SK-N-SH (cell line): Measurements from ENCODE around the gene SNAPC5. TPM values are rescaled to one million over a fixed set of nuclear protein-coding genes. Genes with fewer than 3 reads are reported as not detected.

Experiments
- CTCF ChIA-PET: fragments of 300-600, 350-600 bp; formaldehyde crosslinking; extraction: SDS; loops from one replicate; lab custom pipeline; 2021; lab: Yijun Ruan, JAX
- POLR2A ChIA-PET: fragments of 350-600 bp; sonication (Branson Sonifier 250); formaldehyde crosslinking; extraction: SDS; loops from one replicate; lab custom pipeline; 2020; ENCODE audit warnings: antibody characterized with exemption, inconsistent platforms; lab: Yijun Ruan, JAX
- DNase-seq: peaks from one replicate; pipeline ENCODE4 v3.0.0; 2012
- H2AFZ ChIP-seq: fragments of 200-600 bp; sonication (generic); 2 replicates; pipeline ENCODE4 v1.8.1; 2016; ENCODE audit warnings: antibody characterized with exemption, mild to moderate bottlenecking, low read depth
- H3F3A ChIP-seq: fragments of 200-600 bp; sonication (generic); replicated peaks from 2 replicates; pipeline ENCODE3; 2016; ENCODE audit warnings: antibody characterized with exemption, mild to moderate bottlenecking; ENCODE audit not compliant: insufficient read depth
- H3K27ac ChIP-seq, 2 experiments: fragments of 200-500 bp in 1 of 2; fragments of 200-600 bp in 1 of 2; sonication (Bioruptor generic) in 1 of 2; sonication (generic), shearing (Covaris generic) in 1 of 2; 2 replicates each; pipeline versions ENCODE4 v1.5.1 to v1.6.1; 2014 to 2016; ENCODE audit warnings: low read depth in 2 of 2, inconsistent platforms in 1 of 2, low read length in 1 of 2, mild to moderate bottlenecking in 1 of 2, mixed read lengths in 1 of 2
- H3K27me3 ChIP-seq: fragments of 200-600 bp; sonication (generic), shearing (Covaris generic); 2 replicates; pipeline ENCODE4 v1.6.1; 2016; ENCODE audit warnings: mixed run types; ENCODE audit not compliant: insufficient read depth
- H3K36me3 ChIP-seq, 2 experiments: fragments of 200-500 bp in 1 of 2; fragments of 200-600 bp in 1 of 2; sonication (Bioruptor generic) in 1 of 2; sonication (generic) in 1 of 2; replicated peaks in 1 of 2; 2 replicates each; pipeline versions ENCODE3 to v1.5.1; 2014 to 2016; ENCODE audit warnings: low read length in 1 of 2, mild to moderate bottlenecking in 1 of 2; ENCODE audit not compliant: insufficient read depth in 2 of 2, control insufficient read depth in 1 of 2
- H3K4me1 ChIP-seq, 2 experiments: fragments of 200-500 bp in 1 of 2; fragments of 200-600 bp in 1 of 2; sonication (Bioruptor generic) in 1 of 2; sonication (generic), shearing (Covaris generic) in 1 of 2; 2 replicates each; pipeline versions ENCODE4 v1.5.1 to v1.6.1; 2014 to 2016; ENCODE audit warnings: low read depth in 1 of 2, low read length in 1 of 2, mixed run types in 1 of 2; ENCODE audit not compliant: insufficient read depth in 2 of 2, control insufficient read depth in 1 of 2
- H3K4me2 ChIP-seq: fragments of 200-600 bp; sonication (generic), shearing (Covaris generic); 2 replicates; pipeline ENCODE4 v1.6.1; 2017; ENCODE audit warnings: mixed run types
- H3K4me3 ChIP-seq, 2 experiments: fragments of 200-500 bp in 1 of 2; fragments of 200-600 bp in 1 of 2; sonication (Bioruptor generic) in 1 of 2; sonication (generic), shearing (Covaris generic) in 1 of 2; 2 replicates each; pipeline versions ENCODE4 v1.5.1 to v1.8.1; 2014 to 2016; ENCODE audit warnings: low read depth in 2 of 2, inconsistent platforms in 1 of 2, low read length in 1 of 2, mild to moderate bottlenecking in 1 of 2, mixed read lengths in 1 of 2, moderate library complexity in 1 of 2
- H3K79me2 ChIP-seq: fragments of 200-600 bp; sonication (generic); 2 replicates; pipeline ENCODE4 v1.8.1; 2017; ENCODE audit warnings: mild to moderate bottlenecking; ENCODE audit not compliant: insufficient read depth
- H3K9ac ChIP-seq: fragments of 200-600 bp; sonication (generic); 2 replicates; pipeline ENCODE4 v1.6.1; 2017; ENCODE audit warnings: mixed run types
- H3K9me2 ChIP-seq: fragments of 200-600 bp; sonication (generic); 2 replicates; pipeline ENCODE4 v1.6.1; 2017; ENCODE audit warnings: mixed run types
- H3K9me3 ChIP-seq: fragments of 200-600 bp; sonication (generic); 2 replicates; pipeline ENCODE4 v1.6.1; 2017; ENCODE audit warnings: mixed run types, mild to moderate bottlenecking, moderate library complexity
- H4K20me1 ChIP-seq: fragments of 200-600 bp; sonication (generic); 2 replicates; pipeline ENCODE4 v1.6.1; 2017; ENCODE audit warnings: mild to moderate bottlenecking, mixed run types; ENCODE audit not compliant: insufficient read depth
- ELF1 ChIP-seq: IDR thresholded peaks from 2 replicates; pipeline ENCODE4 v1.4.0; 2012
- FOSL2 ChIP-seq: IDR thresholded peaks from 2 replicates; pipeline ENCODE4 v1.4.0; 2012; ENCODE audit warnings: low read depth, mild to moderate bottlenecking, moderate library complexity, borderline replicate concordance
- FOXJ3 ChIP-seq: sonication (generic); formaldehyde crosslinking; IDR thresholded peaks from 2 replicates; pipeline ENCODE4 v1.5.1; 2020; ENCODE audit warnings: mild to moderate bottlenecking, missing genetic modification reagents
- MAX ChIP-seq: IDR thresholded peaks from 2 replicates; pipeline ENCODE4 v1.4.0; 2012; ENCODE audit warnings: low read depth
- NFIC ChIP-seq: IDR thresholded peaks from 2 replicates; pipeline ENCODE4 v1.4.0; 2012; ENCODE audit warnings: borderline replicate concordance
- REST ChIP-seq: IDR thresholded peaks from 2 replicates; pipeline ENCODE4 v1.6.1; 2012; ENCODE audit warnings: mild to moderate bottlenecking, low read depth, low read length, moderate library complexity
- RFX5 ChIP-seq: IDR thresholded peaks from 2 replicates; pipeline ENCODE4 v1.6.1; 2012; ENCODE audit warnings: mild to moderate bottlenecking, improper control_type of control experiment, low read length
- SIN3A ChIP-seq: IDR thresholded peaks from 2 replicates; pipeline ENCODE4 v1.6.1; 2012; ENCODE audit warnings: low read depth, mild to moderate bottlenecking, low read length, moderate library complexity, borderline replicate concordance
- TCF12 ChIP-seq: IDR thresholded peaks from 2 replicates; pipeline ENCODE4 v1.4.0; 2012
- TEAD4 ChIP-seq: IDR thresholded peaks from 2 replicates; pipeline ENCODE4 v1.4.0; 2012; ENCODE audit warnings: mild to moderate bottlenecking, borderline replicate concordance; ENCODE audit not compliant: insufficient read depth
- USF1 ChIP-seq: IDR thresholded peaks from 2 replicates; pipeline ENCODE4 v1.4.0; 2012; ENCODE audit warnings: low read depth, borderline replicate concordance
- YY1 ChIP-seq: IDR thresholded peaks from 2 replicates; pipeline ENCODE4 v1.4.0; 2012; ENCODE audit warnings: low read depth, mild to moderate bottlenecking
- ZBTB33 ChIP-seq: IDR thresholded peaks from 2 replicates; pipeline ENCODE4 v1.4.0; 2012; ENCODE audit warnings: low read depth, borderline replicate concordance
- WGBS: methylation state at CpG from one replicate; pipeline ENCODE4 v1.1.6; 2017; ENCODE audit warnings: low lambda C conversion rate; 5-methylcytosine and 5-hydroxymethylcytosine counted together
- polyA plus RNA-seq, 3 experiments: library from polyadenylated mRNA; depleted of rRNA; stranded (reverse); fragments of >200 nt; gene quantifications; 2 replicates each; pipeline ENCODE4 v1.2.3, GENCODE V29; 2012
- TF ChIP-seq, protein P1 (sequence below): fragments of 150-350 bp; IDR thresholded peaks from 2 replicates; pipeline ENCODE4 v1.6.1; 2017; ENCODE audit warnings: antibody characterized with exemption, low read length, low read depth, borderline replicate concordance
- TF ChIP-seq, protein P2 (sequence below): fragments of 200-600 bp; sonication (generic); IDR thresholded peaks from 2 replicates; pipeline ENCODE4 v1.6.1; 2017; ENCODE audit warnings: antibody characterized with exemption, mild to moderate bottlenecking, moderate library complexity
- TF ChIP-seq, protein P3 (sequence below): fragments of 150-350 bp; IDR thresholded peaks from 2 replicates; pipeline ENCODE4 v1.6.1; 2016; ENCODE audit warnings: mild to moderate bottlenecking, low read depth, low read length
- TF ChIP-seq, protein P4 (sequence below): IDR thresholded peaks from 2 replicates; pipeline ENCODE4; 2012

SNAPC5 gene
- polyA plus RNA-seq (2012; rRNA removed) = 57.8 and 65.0 TPM in 2 replicates
- 85.0 and 93.3 TPM in 2 replicates for polyA plus RNA-seq (2012; cell fraction: cytosol; rRNA removed)
- 20.5 and 25.1 TPM in 2 replicates for polyA plus RNA-seq (2012; cell fraction: nucleus; rRNA removed)

DNA sequence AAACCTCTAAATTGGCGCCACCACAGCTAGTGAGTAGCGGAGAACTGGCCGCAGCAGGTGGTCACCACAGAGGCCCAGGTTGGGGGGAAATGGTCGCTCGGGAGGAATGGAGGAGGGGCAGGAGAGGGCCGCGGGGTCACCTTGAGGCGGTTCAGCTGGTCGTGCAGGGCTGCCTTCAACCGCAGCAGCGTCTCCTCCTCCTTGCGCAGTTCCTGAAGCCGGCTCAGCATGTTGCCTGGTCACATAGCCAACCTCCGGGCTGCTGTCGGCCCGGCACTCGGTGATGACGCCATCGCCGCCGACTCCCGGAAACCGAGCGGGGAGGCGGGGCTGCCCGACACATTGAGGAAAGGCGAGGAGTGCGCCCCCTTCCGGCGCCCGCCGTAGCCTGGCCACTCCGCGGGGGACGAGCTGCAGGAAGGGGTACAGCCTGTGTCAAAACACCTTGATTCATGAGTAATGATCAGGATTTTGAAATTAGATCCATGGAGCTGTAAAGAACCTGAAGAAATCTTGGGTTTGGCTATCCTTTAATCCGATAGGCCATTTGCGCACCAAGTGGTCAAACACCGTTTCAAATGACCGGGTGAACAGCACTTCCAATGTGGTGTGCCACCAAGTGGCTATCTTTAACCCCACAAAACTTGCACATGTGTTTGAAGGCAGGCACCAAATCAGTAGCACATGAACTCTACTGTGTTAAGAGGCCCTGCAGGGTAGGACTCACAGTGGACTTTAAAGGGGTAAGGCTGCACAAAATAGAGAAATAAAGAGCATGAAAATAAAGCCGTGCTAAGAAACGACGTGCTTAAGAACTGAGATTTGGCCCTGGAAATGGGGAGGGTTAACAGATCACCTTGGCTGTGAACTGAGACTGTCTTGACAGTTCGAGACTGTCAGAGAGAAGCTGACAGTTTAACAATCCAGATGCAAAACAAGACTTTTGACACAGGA is at the start of gene SNAPC5:
Gene SNAPC5, minus strand, starts transcription at position 261 of the 954 bp plus-strand sequence. Its CDS starts 31 bp downstream, at position 230.
- no peaks in the 10 kb centered on the region for H3K9me3 ChIP-seq
- H2AFZ ChIP-seq = peak within 1 kb of the TSS; percentile 88
- H3K4me3 ChIP-seq = peak within 1 kb of the TSS; percentile 91 to 97
- H3F3A ChIP-seq = peaks cover 51% of the 10 kb centered on the region
- peak within 1 kb of the TSS; percentile 65 to 66 for H3K27ac ChIP-seq
- 8% methylated on average over 36 of the region's 43 CpGs for WGBS
- H3K36me3 ChIP-seq = peaks cover 67 to 76% of the 10 kb centered on the region in 2 experiments
- no peaks in the 10 kb centered on the region for H3K9me2 ChIP-seq
- H3K4me1 ChIP-seq = peaks cover 0 to 17% of the 10 kb centered on the region in 2 experiments; a peak in 2 of 4 replicates
- DNase-seq = peak; percentile 93
- no peaks in the 10 kb centered on the region for H3K27me3 ChIP-seq
- H3K79me2 ChIP-seq = peaks cover 46% of the 10 kb centered on the region
- peak within 1 kb of the TSS; percentile 95 for H3K4me2 ChIP-seq
- peaks cover 49% of the 10 kb centered on the region for H4K20me1 ChIP-seq
- H3K9ac ChIP-seq = peak within 1 kb of the TSS; percentile 84
- ChIA-PET CTCF (interaction anchor here (0.6 to 5.7 kb wide), 53 partner anchors 8 to 628 kb away, joined by 3 to 51 read pairs (median 4); partner anchors contain the start of genes DIS3L, MAP2K1, RPL4 and TIPIN), POLR2A (interaction anchor here (0.5 to 3.7 kb wide), 5 partner anchors 10 to 207 kb away, joined by 3 to 21 read pairs (median 4); partner anchors contain the start of gene MAP2K1)
- TF ChIP-seq ELF1 = peak; percentile 94
- TF ChIP-seq, protein P1, sequence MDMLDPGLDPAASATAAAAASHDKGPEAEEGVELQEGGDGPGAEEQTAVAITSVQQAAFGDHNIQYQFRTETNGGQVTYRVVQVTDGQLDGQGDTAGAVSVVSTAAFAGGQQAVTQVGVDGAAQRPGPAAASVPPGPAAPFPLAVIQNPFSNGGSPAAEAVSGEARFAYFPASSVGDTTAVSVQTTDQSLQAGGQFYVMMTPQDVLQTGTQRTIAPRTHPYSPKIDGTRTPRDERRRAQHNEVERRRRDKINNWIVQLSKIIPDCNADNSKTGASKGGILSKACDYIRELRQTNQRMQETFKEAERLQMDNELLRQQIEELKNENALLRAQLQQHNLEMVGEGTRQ = no peak
- TF ChIP-seq, protein P2, sequence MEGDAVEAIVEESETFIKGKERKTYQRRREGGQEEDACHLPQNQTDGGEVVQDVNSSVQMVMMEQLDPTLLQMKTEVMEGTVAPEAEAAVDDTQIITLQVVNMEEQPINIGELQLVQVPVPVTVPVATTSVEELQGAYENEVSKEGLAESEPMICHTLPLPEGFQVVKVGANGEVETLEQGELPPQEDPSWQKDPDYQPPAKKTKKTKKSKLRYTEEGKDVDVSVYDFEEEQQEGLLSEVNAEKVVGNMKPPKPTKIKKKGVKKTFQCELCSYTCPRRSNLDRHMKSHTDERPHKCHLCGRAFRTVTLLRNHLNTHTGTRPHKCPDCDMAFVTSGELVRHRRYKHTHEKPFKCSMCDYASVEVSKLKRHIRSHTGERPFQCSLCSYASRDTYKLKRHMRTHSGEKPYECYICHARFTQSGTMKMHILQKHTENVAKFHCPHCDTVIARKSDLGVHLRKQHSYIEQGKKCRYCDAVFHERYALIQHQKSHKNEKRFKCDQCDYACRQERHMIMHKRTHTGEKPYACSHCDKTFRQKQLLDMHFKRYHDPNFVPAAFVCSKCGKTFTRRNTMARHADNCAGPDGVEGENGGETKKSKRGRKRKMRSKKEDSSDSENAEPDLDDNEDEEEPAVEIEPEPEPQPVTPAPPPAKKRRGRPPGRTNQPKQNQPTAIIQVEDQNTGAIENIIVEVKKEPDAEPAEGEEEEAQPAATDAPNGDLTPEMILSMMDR = peak; percentile 99
- peak; percentile 68 for TF ChIP-seq ZBTB33
- TF ChIP-seq YY1 = peak; percentile 64; the same call in 1 of the 2 replicates
- TF ChIP-seq NFIC = no peak; the same call in 1 of the 2 replicates
- TF ChIP-seq MAX = no peak
- TF ChIP-seq FOSL2 = peak; percentile 40; the same call in 1 of the 2 replicates
- no peak; the same call in 1 of the 2 replicates for TF ChIP-seq USF1
- TF ChIP-seq, protein P3, sequence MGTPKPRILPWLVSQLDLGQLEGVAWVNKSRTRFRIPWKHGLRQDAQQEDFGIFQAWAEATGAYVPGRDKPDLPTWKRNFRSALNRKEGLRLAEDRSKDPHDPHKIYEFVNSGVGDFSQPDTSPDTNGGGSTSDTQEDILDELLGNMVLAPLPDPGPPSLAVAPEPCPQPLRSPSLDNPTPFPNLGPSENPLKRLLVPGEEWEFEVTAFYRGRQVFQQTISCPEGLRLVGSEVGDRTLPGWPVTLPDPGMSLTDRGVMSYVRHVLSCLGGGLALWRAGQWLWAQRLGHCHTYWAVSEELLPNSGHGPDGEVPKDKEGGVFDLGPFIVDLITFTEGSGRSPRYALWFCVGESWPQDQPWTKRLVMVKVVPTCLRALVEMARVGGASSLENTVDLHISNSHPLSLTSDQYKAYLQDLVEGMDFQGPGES = no peak
- peak; percentile 98; the same call in 1 of the 2 replicates for TF ChIP-seq SIN3A
- no peak for TF ChIP-seq REST
- peak; percentile 67 for TF ChIP-seq FOXJ3 (CRISPR knock-in tag)
- TF ChIP-seq, protein P4, sequence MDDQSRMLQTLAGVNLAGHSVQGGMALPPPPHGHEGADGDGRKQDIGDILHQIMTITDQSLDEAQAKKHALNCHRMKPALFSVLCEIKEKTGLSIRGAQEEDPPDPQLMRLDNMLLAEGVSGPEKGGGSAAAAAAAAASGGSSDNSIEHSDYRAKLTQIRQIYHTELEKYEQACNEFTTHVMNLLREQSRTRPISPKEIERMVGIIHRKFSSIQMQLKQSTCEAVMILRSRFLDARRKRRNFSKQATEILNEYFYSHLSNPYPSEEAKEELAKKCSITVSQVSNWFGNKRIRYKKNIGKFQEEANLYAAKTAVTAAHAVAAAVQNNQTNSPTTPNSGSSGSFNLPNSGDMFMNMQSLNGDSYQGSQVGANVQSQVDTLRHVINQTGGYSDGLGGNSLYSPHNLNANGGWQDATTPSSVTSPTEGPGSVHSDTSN = peak; percentile 55
- no peak; the same call in none of the 2 replicates for TF ChIP-seq TCF12
- no peak for TF ChIP-seq TEAD4
- TF ChIP-seq RFX5 = no peak
